A549 (cell line): Measurements from ENCODE around the gene BACE1. TPM values are rescaled to one million over a fixed set of nuclear protein-coding genes. Genes with fewer than 3 reads are reported as not detected.

Experiments used
- ATAC-seq, 2 experiments: fragments of 200-7000 bp in 1 of 2; fragments of >200 bp in 1 of 2; cut with Nextera tagmentation in 1 of 2; cut with Tn5 transposase in 1 of 2; 3 replicates each; pipeline versions ENCODE4 v1.8.0 to v1.9.1; 2018 to 2020; ENCODE audit warnings: mild to moderate bottlenecking in 1 of 2, moderate library complexity in 1 of 2
- CTCF ChIA-PET: fragments of 300-600 bp; sonication (Branson Sonifier 250); formaldehyde crosslinking; extraction: SDS; loops from one replicate; lab custom pipeline; 2021; ENCODE audit warnings: antibody characterized with exemption, inconsistent platforms; lab: Yijun Ruan, JAX
- POLR2A ChIA-PET: fragments of 350-600 bp; formaldehyde crosslinking; extraction: SDS; loops from one replicate; lab custom pipeline; 2021; ENCODE audit warnings: antibody characterized with exemption, inconsistent platforms; lab: Yijun Ruan, JAX
- DNase-seq, 2 experiments: peaks; one replicate each; pipeline versions ENCODE4 v3.0.0 to v3.0.0-alpha.2; 2011 to 2016; ENCODE audit warnings: low read depth in 1 of 2, low spot score in 1 of 2
- FAIRE-seq: peaks from 2 replicates; lab custom pipeline; 2011; peaks lifted over from hg19 to GRCh38; lab: Jason Lieb, UNC
- H3K27ac ChIP-seq, 2 experiments: fragments of >200 bp; sonication (Bioruptor Twin); formaldehyde crosslinking; 3 replicates each; pipeline ENCODE4 v1.5.1; 2016 to 2017
- H3K4me1 ChIP-seq: fragments of >200 bp; sonication (Bioruptor Twin); formaldehyde crosslinking; 3 replicates; pipeline ENCODE4 v1.6.1; 2016
- H3K4me2 ChIP-seq: fragments of >200 bp; sonication (Bioruptor Twin); formaldehyde crosslinking; 3 replicates; pipeline ENCODE4 v1.6.1; 2016
- H3K4me3 ChIP-seq: fragments of >200 bp; sonication (Bioruptor Twin); formaldehyde crosslinking; 3 replicates; pipeline ENCODE4 v1.5.1; 2016
- H3K9me3 ChIP-seq: fragments of >200 bp; sonication (Bioruptor Twin); formaldehyde crosslinking; 3 replicates; pipeline ENCODE4 v1.6.1; 2016
- ATOH8 ChIP-seq: fragments of 250-450 bp; sonication (Bioruptor Pico); IDR thresholded peaks from 2 replicates; pipeline ENCODE4 v1.5.0; 2020; ENCODE audit warnings: low read depth, mild to moderate bottlenecking, moderate library complexity
- BHLHE40 ChIP-seq: IDR thresholded peaks from 2 replicates; pipeline ENCODE4 v1.6.1; 2012; ENCODE audit warnings: low read depth, low read length, inconsistent platforms
- CBX2 ChIP-seq: fragments of 200-600 bp; sonication (generic); IDR thresholded peaks from 2 replicates; pipeline ENCODE4 v1.6.1; 2016; ENCODE audit warnings: low read depth, mild to moderate bottlenecking, borderline replicate concordance
- CBX8 ChIP-seq: fragments of 200-600 bp; sonication (generic); IDR thresholded peaks from 2 replicates; pipeline ENCODE4 v1.6.1; 2016
- CEBPB ChIP-seq, 2 experiments: fragments of >200 bp in 1 of 2; sonication (Bioruptor Twin) in 1 of 2; formaldehyde crosslinking in 1 of 2; IDR thresholded peaks; 2 replicates each; pipeline ENCODE4 v1.6.1; 2012 to 2016
- CTCF ChIP-seq: fragments of >200 bp; sonication (Bioruptor Twin); formaldehyde crosslinking; IDR thresholded peaks from 3 replicates; pipeline ENCODE4 v1.5.1; 2016
- E2F6 ChIP-seq: IDR thresholded peaks from 2 replicates; pipeline ENCODE4 v1.6.1; 2012; ENCODE audit warnings: low read depth, borderline replicate concordance
- EHF ChIP-seq: fragments of 250-450 bp; sonication (Bioruptor Pico); IDR thresholded peaks from 2 replicates; pipeline ENCODE4 v1.5.0; 2020; ENCODE audit warnings: mild to moderate bottlenecking
- EP300 ChIP-seq, 2 experiments: fragments of >200 bp; sonication (Bioruptor Twin); formaldehyde crosslinking; IDR thresholded peaks; 2 replicates in 1 of 2; 3 replicates in 1 of 2; pipeline ENCODE4 v1.6.1; 2016 to 2017
- ESRRA ChIP-seq: fragments of 150-350 bp; IDR thresholded peaks from 2 replicates; pipeline ENCODE4 v1.6.1; 2014; ENCODE audit warnings: mild to moderate bottlenecking, low read length, borderline replicate concordance
- FOSB ChIP-seq: fragments of 250-450 bp; sonication (Bioruptor Pico); IDR thresholded peaks from 2 replicates; pipeline ENCODE4 v1.5.0; 2020; ENCODE audit warnings: mild to moderate bottlenecking, moderate library complexity
- FOSL2 ChIP-seq, 2 experiments: fragments of 450-650 bp in 1 of 2; fragments of >200 bp in 1 of 2; sonication (Bioruptor Twin) in 1 of 2; formaldehyde crosslinking; IDR thresholded peaks; 2 replicates each; pipeline versions ENCODE4 v1.5.0 to v1.6.1; 2016 to 2020; ENCODE audit warnings: mild to moderate bottlenecking in 1 of 2, moderate library complexity in 1 of 2
- HDAC2 ChIP-seq: fragments of 200-600 bp; sonication (generic); IDR thresholded peaks from 2 replicates; pipeline ENCODE4 v1.6.1; 2016
- HOXA7 ChIP-seq: fragments of 250-450 bp; sonication (Bioruptor Pico); IDR thresholded peaks from 2 replicates; pipeline ENCODE4 v1.5.0; 2020; ENCODE audit warnings: mild to moderate bottlenecking, moderate library complexity
- JUN ChIP-seq, 2 experiments: fragments of >200 bp; sonication (Bioruptor Twin); formaldehyde crosslinking; IDR thresholded peaks; 2 replicates in 1 of 2; 3 replicates in 1 of 2; pipeline ENCODE4 v1.6.1; 2016 to 2017
- JUNB ChIP-seq: fragments of >200 bp; sonication (Bioruptor Twin); formaldehyde crosslinking; IDR thresholded peaks from 2 replicates; pipeline ENCODE4 v1.6.1; 2016
- KDM1A ChIP-seq: fragments of 200-600 bp; sonication (generic); IDR thresholded peaks from 2 replicates; pipeline ENCODE4 v1.6.1; 2016; ENCODE audit warnings: low read depth, mild to moderate bottlenecking
- KDM5A ChIP-seq: fragments of 200-600 bp; sonication (generic); IDR thresholded peaks from 2 replicates; pipeline ENCODE4 v1.6.1; 2016; ENCODE audit warnings: antibody characterized with exemption, mild to moderate bottlenecking
- MAX ChIP-seq: IDR thresholded peaks from 2 replicates; pipeline ENCODE4 v1.6.1; 2012
- MYC ChIP-seq: IDR thresholded peaks from 2 replicates; pipeline ENCODE4 v1.6.1; 2012; ENCODE audit warnings: mild to moderate bottlenecking, inconsistent platforms, low read length, improper control_type of control experiment, borderline replicate concordance
- NFE2L2 ChIP-seq: fragments of 150-350 bp; conservative IDR thresholded peaks from 2 replicates; pipeline ENCODE4 v1.6.1; 2014; ENCODE audit warnings: low read length
- PHF8 ChIP-seq: fragments of 200-600 bp; sonication (generic); IDR thresholded peaks from 2 replicates; pipeline ENCODE4 v1.6.1; 2016; ENCODE audit warnings: low read depth, mild to moderate bottlenecking, antibody characterized with exemption, moderate library complexity, borderline replicate concordance
- RCOR1 ChIP-seq: fragments of 150-350 bp; IDR thresholded peaks from 2 replicates; pipeline ENCODE4 v1.6.1; 2014; ENCODE audit warnings: antibody characterized with exemption, low read length, low read depth
- RFX5 ChIP-seq: fragments of 450-650 bp; IDR thresholded peaks from 2 replicates; pipeline ENCODE4 v1.7.1; 2014; ENCODE audit warnings: antibody characterized with exemption, mild to moderate bottlenecking, moderate library complexity
- RNF2 ChIP-seq: fragments of 200-600 bp; sonication (generic); IDR thresholded peaks from 2 replicates; pipeline ENCODE4 v1.6.1; 2016; ENCODE audit warnings: low read depth, mild to moderate bottlenecking, antibody characterized with exemption, moderate library complexity, borderline replicate concordance
- SMC3 ChIP-seq: fragments of >200 bp; sonication (Bioruptor Twin); formaldehyde crosslinking; IDR thresholded peaks from 3 replicates; pipeline ENCODE4 v1.6.1; 2018; ENCODE audit warnings: inconsistent platforms
- TP53 ChIP-seq: fragments of 250-450 bp; sonication (Bioruptor Pico); IDR thresholded peaks from 2 replicates; pipeline ENCODE4 v1.5.0; 2021; ENCODE audit warnings: mild to moderate bottlenecking, moderate library complexity
- ZC3H11A ChIP-seq: fragments of 450-650 bp; IDR thresholded peaks from 2 replicates; pipeline ENCODE4 v1.6.1; 2014; ENCODE audit warnings: antibody characterized with exemption, mild to moderate bottlenecking
- ZFP36 ChIP-seq: fragments of 450-650 bp; IDR thresholded peaks from 2 replicates; pipeline ENCODE4 v1.6.1; 2014; ENCODE audit warnings: borderline replicate concordance; ENCODE audit not compliant: partially characterized antibody
- ZSCAN20 ChIP-seq: fragments of 250-450 bp; sonication (Bioruptor Pico); IDR thresholded peaks from 2 replicates; pipeline ENCODE4 v1.8.0; 2022; ENCODE audit warnings: mild to moderate bottlenecking, moderate library complexity
- WGBS: methylation state at CpG from one replicate; pipeline ENCODE4 v1.1.6; 2017; ENCODE audit errors: missing lambda C conversion rate; 5-methylcytosine and 5-hydroxymethylcytosine counted together
- polyA plus RNA-seq, 4 experiments: library from polyadenylated mRNA; depleted of rRNA in 3 of 4; stranded (reverse); fragments of >200 nt; fragmentation: RNase III in 1 of 4; extraction: RNeasy Plus Mini Kit Qiagen cat#74134 plus additional on column Dnase treatment in 1 of 4; gene quantifications; 2 replicates in 3 of 4; 3 replicates in 1 of 4; pipeline ENCODE4 v1.2.3, GENCODE V29; 2011 to 2017
- TF ChIP-seq, protein P1 (sequence below): IDR thresholded peaks from 2 replicates; pipeline ENCODE4 v1.6.1; 2012
- TF ChIP-seq, protein P2 (sequence below): fragments of 450-650 bp; IDR thresholded peaks from 2 replicates; pipeline ENCODE4 v1.6.1; 2014; ENCODE audit warnings: antibody characterized with exemption

The BACE1 gene
- polyA plus RNA-seq, 2 of the 4 experiments (the other 2 are of a cell fraction): 6.1 to 7.8 TPM

GRCh38 chr11:117256573-117256972, 59.5 kb downstream of the BACE1 start:
- Histone ChIP-seq H3K4me3 (no peak overlapping the region), H3K4me2 (no peak overlapping the region), H3K4me1 (no peaks in the 10 kb centered on the region), H3K9me3 (no peaks in the 10 kb centered on the region), H3K27ac (no peak overlapping the region)
- CTCF ChIA-PET: interaction anchor here (0.6 kb wide), 1 partner anchor 16 kb away, joined by 3 read pairs; no protein-coding TSS in a partner anchor
- POLR2A ChIA-PET: no interaction called here
- WGBS: 85% methylated on average over 2 of the region's 2 CpGs
- TF ChIP-seq CTCF: no peak
- FAIRE-seq: no peak
- ATAC-seq: no peak
- DNase-seq: no peak

- DNase-seq (no peak), FAIRE-seq (no peak), ATAC-seq (no peak)
- 68% methylated on average over 3 of the region's 3 CpGs for WGBS
- POLR2A ChIA-PET: no interaction called here
- CTCF ChIA-PET: no interaction called here
- no peak overlapping the region for H3K4me2 ChIP-seq
- no peak overlapping the region for H3K4me3 ChIP-seq
- TF ChIP-seq FOSB (no peak), ZFP36 (no peak), PHF8 (no peak), CBX2 (no peak), EP300 (IDR thresholded peaks at IDR 0.05) (no peak), JUN (IDR thresholded peaks at IDR 0.05) (no peak), ESRRA (no peak), NFE2L2 (no peak), BHLHE40 (no peak), ZC3H11A (no peak), MYC (no peak), E2F6 (no peak), ZSCAN20 (CRISPR knock-in tag) (no peak), HOXA7 (no peak), SMC3 (no peak), EHF (CRISPR knock-in tag) (no peak), CBX8 (no peak), FOSL2 (IDR thresholded peaks at IDR 0.05) (no peak), FOSL2 (CRISPR knock-in tag; IDR thresholded peaks at IDR 0.05) (no peak), HDAC2 (no peak)
- TF ChIP-seq, protein P1, sequence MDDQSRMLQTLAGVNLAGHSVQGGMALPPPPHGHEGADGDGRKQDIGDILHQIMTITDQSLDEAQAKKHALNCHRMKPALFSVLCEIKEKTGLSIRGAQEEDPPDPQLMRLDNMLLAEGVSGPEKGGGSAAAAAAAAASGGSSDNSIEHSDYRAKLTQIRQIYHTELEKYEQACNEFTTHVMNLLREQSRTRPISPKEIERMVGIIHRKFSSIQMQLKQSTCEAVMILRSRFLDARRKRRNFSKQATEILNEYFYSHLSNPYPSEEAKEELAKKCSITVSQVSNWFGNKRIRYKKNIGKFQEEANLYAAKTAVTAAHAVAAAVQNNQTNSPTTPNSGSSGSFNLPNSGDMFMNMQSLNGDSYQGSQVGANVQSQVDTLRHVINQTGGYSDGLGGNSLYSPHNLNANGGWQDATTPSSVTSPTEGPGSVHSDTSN: no peak
- H3K27ac ChIP-seq: no peak overlapping the region
- H3K9me3 ChIP-seq: no peaks in the 10 kb centered on the region
- no peaks in the 10 kb centered on the region for H3K4me1 ChIP-seq
These were observed 60.1 kb downstream of the BACE1 start for GRCh38 chr11:117255966-117256365.

- 90% methylated on average over 6 of the region's 10 CpGs for WGBS
- H3K27ac ChIP-seq: no peak overlapping the region
- no peaks in the 10 kb centered on the region for H3K9me3 ChIP-seq
- DNase-seq: no peak
- FAIRE-seq: no peak
- no peak for ATAC-seq
- H3K4me3 ChIP-seq: no peak overlapping the region
- ChIA-PET POLR2A (no interaction called here), CTCF (no interaction called here)
- H3K4me2 ChIP-seq: no peak overlapping the region
- no peaks in the 10 kb centered on the region for H3K4me1 ChIP-seq
- TF ChIP-seq CEBPB (IDR thresholded peaks at IDR 0.05): no peak
- no peak for TF ChIP-seq ATOH8
- no peak for TF ChIP-seq RFX5
- no peak for TF ChIP-seq KDM5A
- TF ChIP-seq HDAC2: no peak
- TF ChIP-seq, protein P2, sequence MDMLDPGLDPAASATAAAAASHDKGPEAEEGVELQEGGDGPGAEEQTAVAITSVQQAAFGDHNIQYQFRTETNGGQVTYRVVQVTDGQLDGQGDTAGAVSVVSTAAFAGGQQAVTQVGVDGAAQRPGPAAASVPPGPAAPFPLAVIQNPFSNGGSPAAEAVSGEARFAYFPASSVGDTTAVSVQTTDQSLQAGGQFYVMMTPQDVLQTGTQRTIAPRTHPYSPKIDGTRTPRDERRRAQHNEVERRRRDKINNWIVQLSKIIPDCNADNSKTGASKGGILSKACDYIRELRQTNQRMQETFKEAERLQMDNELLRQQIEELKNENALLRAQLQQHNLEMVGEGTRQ: no peak
- no peak for TF ChIP-seq RNF2
- no peak for TF ChIP-seq CBX8
- TF ChIP-seq BHLHE40: no peak
- no peak for TF ChIP-seq RCOR1
- TF ChIP-seq JUNB: no peak
- no peak for TF ChIP-seq TP53 (CRISPR knock-in tag)
- no peak for TF ChIP-seq MAX
- no peak for TF ChIP-seq CBX2
- TF ChIP-seq KDM1A: no peak
These were observed 64.5 kb downstream of the BACE1 start for GRCh38 chr11:117251506-117251905.
